GM19438 (cell line): ENCODE data around the gene LSR.

Source experiments
- ATAC-seq: cut with Tn5 transposase; IDR thresholded peaks from one replicate; pipeline ENCODE4 v1.9.1; 2021; ENCODE audit warnings: low read depth; ENCODE audit not compliant: unreplicated experiment

The LSR gene

DNA sequence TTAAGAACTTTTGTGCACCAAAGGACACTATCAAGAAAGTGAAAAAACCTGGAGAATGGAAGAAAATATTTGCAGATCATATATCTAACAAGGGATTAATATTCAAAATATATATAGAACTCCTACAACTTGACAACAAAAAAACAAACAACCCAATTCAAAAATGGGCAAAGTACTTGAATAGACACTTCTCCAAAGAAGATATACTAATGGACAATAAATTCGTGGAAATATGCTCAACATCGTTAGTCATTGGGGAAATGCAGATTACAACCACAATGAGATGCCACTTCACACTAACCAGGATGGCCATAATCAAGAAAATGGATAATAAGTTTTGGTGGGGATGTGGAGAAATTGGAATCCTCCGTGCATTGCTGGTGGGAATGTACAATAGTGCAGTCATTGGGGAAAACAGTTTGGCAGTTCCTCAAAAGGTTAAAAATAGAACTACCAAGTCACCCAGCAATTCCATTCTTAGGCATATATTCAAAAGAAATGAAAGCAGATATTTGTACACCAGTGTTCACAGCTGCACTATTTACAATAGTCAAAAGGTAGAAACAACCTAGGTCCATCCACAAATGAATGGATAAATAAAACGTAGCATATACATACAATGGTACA lies 2.2 kb upstream of the LSR start:
- ATAC-seq = no peak

DNA sequence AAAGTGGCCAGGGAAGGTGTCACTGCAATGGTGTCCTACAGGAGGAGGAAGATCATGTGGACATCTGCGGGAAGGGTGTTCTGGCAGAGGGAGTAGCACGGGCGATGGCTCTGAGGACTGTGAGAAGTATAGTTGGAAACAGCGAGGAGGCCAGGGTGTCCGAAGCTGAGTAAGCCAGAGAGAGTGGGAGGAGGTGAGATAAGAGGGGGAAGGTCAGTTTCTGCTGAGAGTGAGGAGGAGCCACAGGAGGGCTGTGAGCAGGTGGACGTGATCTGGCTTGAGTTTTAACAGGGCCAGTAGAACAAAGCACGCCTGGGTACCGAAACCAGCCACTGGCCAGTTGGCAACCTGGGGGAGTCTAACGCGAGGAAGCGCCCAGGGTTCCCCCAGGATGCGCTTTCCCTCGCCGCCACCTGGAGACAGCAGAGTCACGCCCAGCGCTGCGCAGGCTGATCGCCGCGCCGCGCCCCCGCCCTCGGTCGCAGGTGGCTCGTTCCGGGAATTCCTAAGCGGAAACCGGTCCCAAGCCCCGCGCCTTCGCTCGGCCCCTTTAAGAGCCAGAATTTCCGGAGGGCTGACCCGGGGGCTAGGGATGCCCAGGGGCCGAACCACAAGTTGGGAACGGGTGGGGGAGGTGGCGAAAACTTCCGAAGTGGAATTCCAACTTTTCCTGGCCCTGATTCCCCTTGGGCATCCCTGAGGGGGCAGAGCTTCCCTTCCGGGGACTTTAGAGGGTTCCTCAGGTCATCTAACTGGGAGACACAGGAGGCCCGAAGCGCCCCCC lies 1.1 kb upstream of the LSR start:
- ATAC-seq = peak; percentile 47

DNA sequence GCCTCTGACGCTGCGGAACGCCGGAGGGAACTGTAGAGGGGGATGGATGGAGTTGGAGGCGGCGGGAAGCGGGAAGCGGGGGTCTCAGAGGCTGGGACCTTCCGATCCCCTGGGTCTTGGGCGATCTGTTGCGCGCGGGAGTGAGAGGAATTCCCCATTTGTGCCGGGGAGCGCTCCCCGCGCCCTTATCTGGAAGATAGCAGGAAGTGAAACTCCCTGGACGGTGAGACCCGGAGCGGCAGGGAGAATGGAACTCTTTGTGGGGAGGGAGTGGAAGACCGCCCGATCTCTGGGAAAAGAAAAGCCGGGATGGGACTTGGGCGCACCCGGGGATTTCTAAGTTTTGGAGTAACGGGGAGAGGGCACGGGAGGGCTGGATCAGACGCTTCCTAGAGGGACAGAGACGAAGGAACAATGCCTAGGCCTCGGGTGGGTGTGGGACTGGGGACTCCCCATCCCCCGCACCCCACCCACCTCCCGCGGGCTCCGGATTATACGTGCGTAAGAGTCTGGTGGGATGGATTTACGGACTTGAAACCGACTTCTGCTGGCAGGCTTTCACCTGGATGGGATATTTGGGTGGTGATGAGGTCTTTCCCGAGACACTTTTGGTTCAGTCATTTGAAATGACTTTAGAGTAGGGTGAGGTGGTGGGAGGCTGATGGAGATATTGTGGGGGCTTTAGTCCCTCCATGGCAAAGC lies 495 bp downstream of the LSR start:
- ATAC-seq = no peak

DNA sequence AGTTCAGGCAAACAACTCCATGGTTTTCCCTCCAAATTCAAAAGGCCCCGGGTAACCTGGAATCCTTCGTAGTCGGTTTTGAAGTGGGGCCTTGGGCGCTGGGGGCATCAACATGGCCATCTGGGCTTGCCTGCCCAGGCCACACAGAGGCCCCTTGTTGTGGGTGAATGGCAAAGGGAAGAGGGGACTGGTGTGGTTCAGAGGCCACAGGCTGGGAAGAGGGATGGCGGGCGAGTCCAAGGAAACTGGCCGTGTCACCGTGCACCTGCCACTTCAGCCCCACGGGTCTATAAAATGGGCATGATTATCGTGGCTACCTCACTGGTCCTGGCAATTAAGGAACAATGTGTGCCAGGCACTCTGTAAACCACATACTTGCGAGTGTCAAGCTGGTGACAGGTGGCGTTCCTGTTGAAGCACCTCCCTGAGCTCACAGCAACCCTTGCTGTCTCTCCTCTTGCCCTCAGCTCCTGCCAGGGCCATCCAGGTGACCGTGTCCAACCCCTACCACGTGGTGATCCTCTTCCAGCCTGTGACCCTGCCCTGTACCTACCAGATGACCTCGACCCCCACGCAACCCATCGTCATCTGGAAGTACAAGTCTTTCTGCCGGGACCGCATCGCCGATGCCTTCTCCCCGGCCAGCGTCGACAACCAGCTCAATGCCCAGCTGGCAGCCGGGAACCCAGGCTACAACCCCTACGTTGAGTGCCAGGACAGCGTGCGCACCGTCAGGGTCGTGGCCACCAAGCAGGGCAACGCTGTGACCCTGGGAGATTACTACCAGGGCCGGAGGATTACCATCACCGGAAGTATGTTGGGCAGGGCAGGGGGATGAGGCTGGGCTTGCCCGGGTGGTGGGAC lies 1.3 kb downstream of the LSR start:
- no peak for ATAC-seq

DNA sequence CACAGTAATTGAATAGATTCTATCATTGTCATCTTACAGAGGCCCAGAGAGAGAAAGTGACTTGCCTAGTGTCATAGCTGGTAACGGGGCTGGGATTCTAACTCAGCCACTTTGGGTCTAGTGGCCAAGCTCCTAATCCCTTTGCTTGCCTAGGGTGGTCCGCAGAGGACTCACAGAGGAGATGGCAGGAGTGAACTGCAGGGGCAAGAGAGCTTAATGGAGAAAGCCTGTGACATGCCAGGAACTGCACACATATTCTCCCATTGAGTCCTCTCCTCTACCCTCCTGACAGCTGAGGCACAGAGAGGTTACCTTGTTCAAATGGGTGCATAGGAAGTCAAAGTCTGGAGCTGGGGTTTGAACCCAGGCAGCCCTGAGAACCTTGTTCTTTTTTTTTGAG lies 2.7 kb downstream of the LSR start:
- ATAC-seq = no peak

DNA sequence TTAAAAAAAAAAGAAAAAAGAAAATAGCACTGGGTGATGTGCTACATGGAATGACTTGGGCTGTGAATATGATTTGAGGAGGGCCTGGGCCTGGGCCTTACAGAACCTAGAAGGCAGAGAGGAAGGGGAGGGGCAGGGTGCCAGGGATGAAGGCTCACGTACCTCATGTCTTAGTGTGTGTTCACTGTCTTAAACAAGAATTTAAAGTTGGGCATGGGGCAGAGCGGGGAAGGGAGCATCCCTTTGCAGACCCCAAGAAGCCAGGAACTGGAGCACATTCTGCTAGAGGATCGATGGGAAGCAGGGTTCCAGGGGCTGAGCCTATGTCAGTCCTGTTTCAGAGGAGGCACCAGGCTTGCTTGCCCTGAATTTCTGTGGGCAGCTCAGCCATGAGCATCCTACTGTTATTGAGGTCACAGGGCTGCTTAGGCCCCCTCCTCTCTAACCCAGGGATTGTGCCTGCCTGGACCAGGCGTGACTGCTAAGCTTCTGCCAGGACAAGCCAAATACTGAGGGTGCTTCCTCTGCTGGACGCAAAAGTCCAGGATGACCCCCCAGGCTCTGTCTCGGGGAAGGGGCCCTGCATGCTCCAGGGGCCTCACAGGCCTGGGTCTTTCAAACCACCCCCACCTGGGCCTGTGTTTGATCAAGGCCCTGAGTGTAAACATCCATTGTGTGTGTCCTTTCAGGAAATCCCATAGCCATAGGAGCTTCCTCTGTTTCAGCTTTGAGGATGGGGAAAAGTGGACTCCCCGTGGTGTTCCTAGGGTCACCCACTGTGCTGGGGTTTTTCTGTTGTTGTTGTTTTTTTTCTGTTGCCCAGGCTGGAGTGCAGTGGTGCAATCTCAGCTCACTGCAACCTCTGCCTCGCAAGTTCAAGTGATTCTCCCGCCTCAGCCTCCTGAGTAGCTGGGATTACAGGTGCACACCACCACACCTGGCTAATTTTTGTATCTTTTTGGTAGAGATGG lies 4.8 kb downstream of the LSR start:
- no peak for ATAC-seq

DNA sequence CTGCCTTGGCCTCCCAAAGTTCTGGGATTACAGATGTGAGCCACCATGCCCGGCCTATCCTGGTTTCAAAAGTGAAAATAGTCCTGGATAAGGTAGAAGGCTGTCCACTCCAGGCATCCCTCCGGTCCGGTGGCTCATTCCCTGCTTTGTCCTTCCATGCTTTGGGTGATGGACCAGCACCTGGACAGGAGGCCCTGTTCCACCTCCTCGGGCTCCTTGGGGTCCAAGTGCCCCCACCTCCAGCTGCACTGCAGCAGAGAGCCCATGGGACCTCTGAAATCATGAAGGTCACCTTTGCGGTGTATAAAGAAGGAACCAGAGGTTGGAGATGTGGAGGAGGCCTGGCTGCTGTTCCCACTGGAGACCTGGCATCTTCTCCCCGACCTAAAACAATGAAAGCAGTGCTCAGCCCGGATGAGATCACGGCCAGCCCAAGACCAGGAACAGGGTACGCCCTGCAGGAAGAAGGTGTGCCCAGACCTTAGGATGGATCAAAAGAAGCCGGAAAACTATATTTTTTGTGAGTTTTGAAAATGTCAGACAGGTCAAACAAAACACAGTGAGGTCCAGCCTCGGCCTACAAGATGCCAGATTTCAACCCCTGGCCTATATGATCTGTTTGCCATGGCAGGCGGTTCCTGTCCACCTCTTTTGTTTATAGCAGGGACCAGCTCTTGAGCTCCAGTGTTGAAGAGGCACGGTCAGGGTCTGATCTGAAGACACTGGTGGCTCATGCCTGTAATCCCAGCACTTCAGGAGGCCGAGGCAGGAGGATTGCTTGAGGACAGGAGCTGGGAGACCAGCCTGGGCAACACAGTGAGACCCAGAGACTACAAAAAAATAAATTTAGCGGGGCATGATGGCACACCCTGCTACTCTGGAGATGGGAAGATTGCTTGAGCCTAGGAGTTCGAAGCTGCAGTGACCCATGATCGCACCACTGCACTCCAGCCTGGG lies 5.8 kb downstream of the LSR start:
- ATAC-seq = no peak

DNA sequence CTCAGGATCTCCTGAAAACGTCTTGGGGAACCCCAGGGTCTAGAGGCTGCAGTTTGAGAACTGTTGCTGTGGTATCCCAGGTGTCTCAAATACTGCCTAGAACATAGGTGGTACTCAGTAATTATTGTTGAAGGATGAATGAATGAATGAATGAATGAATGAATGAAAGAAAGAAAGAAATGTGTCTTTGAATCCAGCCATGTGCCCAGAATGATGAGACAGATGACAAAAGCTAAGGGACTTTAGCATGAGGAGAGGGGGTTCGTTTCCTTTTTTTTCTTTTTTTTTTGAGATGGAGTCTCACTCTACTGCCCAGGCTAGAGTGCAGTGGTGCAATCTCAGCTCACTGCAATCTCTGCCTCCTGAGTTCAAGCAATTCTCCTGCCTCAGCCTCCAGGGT lies 7.8 kb downstream of the LSR start:
- no peak for ATAC-seq

DNA sequence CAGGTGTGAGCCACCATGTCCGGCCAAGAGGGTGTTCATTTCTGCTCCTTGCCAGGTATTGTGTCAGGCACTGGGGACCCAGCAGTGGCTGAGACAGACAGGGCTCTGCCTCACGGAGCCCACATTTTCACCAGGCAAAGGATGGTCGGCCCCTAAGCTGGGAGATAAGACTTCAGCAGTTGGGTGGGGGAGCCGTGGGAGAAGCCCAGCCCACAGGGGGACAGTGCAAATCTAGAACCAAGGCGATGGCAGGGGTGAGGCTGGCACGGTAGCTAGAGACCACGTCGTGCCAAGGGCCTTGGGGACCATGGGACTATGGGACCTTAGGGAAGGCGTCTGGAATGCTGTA lies 8.3 kb downstream of the LSR start:
- no peak for ATAC-seq

DNA sequence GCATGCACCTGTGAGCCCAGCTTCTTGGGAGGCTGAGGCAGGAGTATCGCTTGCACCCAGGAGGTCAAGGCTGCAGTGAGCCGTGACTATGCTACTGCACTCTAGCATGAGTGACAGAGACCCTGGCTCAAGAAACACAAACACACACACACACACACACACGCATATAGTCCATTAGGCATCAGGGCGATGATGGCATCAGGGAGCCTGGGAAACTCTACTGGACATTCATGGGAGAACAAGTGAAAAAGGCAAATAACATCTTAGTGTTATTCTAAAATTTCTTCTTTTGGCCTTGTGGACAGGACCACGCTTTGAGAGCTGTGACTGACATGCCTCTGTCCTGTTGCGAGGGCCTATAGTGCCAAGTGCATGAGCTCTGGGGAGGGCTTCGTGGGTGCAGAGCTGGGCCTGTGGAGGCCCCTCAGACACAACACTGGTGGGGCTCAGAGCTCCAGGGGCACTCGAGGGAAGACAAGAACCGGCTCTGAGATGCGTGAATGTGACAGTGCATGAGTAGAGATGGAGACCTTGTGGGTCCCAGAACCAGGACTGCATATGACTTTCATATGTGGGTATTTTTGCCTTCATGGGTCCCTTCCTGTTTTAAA lies 12.0 kb downstream of the LSR start:
- no peak for ATAC-seq

DNA sequence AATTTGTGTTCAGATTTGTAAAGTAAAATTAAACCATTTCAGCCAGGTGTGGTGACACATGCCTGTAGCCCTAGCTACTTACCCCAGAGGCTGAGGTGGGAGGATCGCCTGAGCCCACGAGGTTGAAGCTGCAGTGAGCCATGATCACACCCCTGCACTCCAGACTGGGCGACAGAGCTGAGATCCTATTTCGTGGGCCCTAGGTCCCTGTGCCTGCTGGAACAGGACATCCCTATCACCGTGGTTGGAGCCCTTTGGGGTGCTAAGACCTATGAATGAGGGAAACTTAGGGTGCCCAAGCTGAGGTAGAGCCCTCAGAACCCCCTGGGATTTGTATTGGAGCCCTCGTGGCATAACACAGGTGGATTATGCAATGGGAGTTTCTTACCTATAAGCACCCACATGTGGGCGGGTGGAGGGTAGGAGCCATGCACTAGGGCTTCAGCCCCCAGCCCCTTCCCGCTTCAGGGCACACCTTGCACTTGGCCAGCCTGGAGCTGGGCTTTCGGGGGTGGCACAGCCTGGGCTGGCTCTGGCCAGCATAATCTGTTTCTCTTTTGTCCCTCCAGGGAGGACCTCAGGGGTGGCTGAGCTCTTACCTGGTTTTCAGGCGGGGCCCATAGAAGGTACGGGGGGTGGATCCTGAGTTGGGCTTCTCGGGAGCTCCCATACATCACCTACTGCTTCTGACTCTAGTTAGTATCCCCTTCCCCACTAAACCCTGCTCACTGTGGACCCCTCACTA lies 12.7 kb downstream of the LSR start:
- no peak for ATAC-seq

DNA sequence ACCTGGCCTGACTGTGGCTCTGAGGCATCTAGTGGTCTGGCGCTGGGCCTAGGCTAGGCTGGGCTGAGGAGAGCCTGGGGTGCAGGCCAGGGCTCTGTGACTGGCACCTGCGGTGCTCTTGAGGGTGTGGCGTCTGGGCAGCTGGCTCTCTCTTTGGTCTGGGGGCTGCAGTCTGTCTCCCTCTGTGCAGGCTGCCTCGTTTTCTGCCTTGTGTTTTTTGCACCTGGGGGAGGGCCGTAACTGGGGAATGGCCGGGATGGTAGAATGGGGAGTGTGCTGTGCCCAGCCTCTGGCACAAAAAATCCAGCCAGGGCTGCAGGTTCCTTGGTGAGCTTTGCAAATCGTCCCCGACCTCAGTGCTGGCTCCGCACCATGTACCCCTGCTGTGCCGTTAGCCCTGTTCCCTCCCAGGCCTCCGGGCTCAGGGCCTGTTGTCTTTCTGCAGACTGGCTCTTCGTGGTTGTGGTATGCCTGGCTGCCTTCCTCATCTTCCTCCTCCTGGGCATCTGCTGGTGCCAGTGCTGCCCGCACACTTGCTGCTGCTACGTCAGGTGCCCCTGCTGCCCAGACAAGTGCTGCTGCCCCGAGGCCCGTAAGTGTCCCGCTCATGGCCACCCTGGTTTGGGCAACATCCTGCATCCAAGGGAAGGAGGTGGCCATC lies 13.4 kb downstream of the LSR start:
- no peak for ATAC-seq

DNA sequence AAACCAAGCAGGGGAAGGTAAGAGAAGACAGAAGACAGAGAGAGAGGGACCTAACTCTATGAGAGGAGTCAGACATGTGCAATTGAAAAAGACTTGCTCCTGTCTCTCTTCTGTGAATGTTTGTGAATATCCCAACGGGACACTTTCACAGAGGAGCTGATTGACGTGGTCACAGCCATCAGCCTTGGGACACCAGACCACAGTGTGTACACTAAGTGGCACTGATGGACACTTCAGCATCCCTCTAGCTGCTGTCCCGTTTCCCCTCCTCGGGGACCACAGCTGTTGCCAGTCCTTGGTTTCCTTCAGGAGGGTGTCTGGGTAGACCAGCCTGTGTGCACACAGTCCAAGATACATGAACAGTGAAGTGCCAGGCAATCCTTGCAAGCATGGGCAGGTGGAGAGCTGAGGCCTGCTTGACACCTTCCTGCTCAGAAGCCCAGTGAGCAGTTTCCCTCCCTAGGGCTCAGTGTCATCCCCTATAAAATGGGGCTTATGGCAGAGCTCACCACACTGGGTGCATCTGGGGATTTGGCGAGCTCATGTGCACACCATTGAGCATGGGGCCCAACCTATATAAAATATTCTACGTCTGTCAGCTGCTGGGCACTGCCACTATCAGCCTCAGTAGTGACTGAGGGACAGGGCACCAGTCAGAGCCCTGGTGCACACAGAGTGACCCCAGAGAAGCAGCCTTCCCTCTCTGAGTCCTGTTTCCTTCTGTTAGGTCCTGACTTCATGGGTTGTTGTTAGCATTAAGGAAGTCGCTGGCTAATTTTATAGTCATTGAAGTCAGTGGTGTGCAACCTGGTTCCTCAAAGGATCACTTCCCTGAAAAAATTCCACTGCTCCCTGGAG lies 15.7 kb downstream of the LSR start:
- ATAC-seq = no peak

DNA sequence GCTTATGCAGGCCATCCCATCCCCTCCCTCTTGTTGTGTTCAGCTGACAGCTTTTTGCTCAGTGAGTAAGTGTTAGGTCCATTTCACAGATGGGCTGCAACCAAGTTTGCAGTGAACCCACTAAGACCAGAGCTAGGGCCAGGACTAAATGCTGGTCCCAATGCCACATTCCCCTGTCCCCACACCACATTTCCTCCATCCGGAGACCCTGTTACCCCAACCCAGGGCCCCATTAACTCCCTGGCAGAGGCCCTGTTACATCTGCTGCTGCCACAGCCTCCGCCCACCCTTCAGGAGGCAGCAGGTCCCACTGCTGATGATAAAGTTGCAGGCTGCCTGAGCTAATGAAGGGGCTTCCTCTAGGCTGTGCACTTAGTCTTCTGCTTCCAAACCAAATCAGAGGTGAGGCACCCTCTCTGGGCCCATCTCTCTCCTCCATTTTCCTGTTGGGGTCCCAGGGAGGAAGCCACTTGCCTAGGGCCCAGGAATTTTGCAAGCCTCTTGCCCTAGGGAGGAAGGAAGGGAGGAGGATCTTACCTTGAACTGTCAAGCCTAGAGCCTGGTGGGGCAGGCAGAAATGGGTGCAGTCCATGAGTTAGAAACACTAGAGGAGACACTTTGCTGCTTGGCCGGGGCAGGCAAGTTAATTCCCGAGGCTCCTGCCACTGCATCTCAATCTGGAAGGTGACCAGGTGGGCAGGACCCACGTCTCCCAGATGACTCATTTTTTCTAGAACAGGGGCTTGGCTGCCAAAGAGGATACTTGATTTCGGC lies 16.5 kb downstream of the LSR start:
- no peak for ATAC-seq

DNA sequence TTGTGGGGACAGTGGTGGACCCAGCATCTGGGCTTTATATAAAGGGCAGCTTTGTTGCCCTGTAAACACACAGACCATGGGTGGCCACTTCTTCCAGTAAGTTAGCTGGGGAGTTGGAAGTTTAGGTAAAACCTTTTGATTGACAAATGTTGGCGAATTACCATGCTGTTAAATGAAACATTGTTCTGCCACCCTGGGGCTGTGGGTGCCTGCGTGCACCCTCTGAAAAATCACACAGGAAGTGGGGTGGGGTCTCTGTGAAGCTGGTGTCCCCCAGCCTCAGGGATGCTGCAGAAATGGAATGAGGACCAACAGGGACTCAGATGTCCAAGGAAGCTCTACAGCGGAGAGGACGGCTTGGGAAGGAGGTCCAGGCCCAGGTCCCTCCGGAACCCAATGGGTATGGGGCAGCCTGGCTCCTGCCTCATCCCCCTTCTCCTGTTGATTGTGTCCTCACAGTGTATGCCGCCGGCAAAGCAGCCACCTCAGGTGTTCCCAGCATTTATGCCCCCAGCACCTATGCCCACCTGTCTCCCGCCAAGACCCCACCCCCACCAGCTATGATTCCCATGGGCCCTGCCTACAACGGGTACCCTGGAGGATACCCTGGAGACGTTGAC lies 17.2 kb downstream of the LSR start:
- ATAC-seq = no peak
